NT2/D1 (cell line): ENCODE results near the gene GID4.

ENCODE experiments used
- SUZ12 ChIP-seq: IDR thresholded peaks from 2 replicates; pipeline ENCODE4 v1.6.1; 2011; ENCODE audit not compliant: insufficient read length, insufficient read depth; ENCODE audit errors: extremely low read depth
- YY1 ChIP-seq: IDR thresholded peaks from 2 replicates; pipeline ENCODE4 v1.6.1; 2011; ENCODE audit not compliant: insufficient read length, insufficient read depth
- ZNF274 ChIP-seq: IDR thresholded peaks from 2 replicates; pipeline ENCODE4 v1.6.1; 2011; ENCODE audit warnings: mild to moderate bottlenecking, low read depth, low read length

DNA sequence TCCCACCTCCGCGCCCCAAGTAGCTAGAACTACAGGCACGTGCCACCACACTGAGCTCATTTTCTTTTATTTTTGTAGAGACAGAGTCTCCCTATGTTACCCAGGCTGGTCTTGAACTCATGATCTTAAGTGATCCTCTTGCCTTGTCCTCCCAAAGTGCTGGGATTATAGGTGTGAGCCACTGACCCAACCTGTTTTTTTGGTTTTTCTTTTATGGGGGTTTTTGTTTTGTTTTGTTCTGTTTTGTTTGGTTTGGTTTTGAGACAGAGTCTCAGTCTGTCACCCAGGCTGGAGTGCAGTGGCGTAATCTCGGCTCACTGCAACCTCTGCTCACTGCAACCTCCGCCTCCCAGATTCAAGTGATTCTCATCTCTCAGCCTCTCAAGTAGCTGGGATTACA lies 16.4 kb downstream of the GID4 start:
- TF ChIP-seq ZNF274 (no peak), SUZ12 (no peak), YY1 (no peak)
